Fibroblast of skin of left biceps (primary cell): ENCODE results near the gene SP9.

Source experiments
- DNase-seq, 2 experiments: peaks; one replicate each; pipeline ENCODE4 v3.0.0-alpha.2; 2013; ENCODE audit warnings: low read depth in 2 of 2

SP9 gene

GRCh38 chr2:174334781-174335251 lies at the start of gene SP9:
Gene SP9 (plus strand): TSS chr2:174334954. CDS start chr2:174335093, 139 bp downstream.
- peak; percentile 39 to 40 for DNase-seq

GRCh38 chr2:174286172-174286571 lies 48.6 kb upstream of the SP9 start:
- DNase-seq, result no peak

DNA sequence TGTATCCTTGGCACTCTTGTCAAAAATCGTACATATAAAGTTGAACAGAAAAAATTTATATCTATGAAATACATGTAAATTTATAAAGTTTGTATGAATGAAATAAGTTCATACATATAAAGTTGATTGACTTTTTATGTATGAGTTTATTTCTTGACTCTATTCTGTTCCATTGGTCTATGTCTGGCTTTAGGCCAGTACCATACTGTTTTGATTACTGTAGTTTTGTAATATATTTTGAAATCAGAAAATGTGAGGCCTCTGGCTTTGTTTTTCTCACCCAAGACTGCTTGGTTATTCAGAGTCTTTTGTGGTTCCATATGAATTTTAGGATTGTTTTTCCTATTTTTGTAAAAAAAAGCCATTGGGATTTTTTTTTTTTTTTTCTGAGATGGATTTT lies 41.8 kb upstream of the SP9 start:
- no peak for DNase-seq

DNA sequence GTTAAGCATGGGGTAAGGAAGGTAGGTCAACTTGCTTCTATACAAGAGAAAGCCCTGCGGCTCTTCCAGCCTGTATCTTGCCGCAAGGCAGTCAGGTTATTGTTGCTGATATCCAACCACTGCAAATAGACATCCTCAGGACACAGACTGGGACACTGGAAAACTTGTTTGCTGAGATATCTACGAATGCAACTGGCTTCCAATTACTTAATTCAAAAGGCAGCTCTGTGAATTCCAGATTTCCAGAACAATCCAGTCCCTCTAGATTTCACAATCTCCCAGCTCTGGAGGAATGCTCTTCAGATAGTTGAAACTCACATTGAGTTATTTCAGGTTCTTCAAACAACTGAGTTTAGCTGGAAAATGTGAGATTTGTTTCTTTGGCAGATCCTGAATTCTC lies 34.6 kb upstream of the SP9 start:
- no peak for DNase-seq

GRCh38 chr2:174312581-174313234 lies 22.0 kb upstream of the SP9 start:
- DNase-seq, result no peak

DNA sequence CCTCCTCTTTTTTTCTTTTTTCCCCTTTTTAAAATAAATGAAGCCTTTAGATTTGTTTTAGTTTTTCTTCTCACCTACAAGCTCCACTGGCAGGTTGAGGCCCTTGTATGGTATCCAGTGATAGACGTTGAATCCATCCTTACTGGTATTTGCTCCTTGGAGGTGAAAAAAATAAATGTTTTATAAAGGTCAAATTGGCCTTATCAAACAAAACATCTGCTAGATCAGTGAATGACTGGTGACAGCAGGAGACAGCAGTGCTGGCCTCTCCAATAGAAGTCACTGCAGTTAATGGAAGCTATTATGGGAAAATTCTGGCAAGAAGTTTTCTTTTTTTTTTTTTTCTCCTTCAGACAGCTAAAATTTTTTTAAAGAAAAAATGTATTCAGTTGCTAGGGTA lies 12.6 kb upstream of the SP9 start:
- DNase-seq, result no peak

- DNase-seq, result peak; percentile 67 to 76
Measured at GRCh38 chr2:174322746-174323145, 12.0 kb upstream of the SP9 start.

- DNase-seq, result no peak
Measured at GRCh38 chr2:174324530-174324929, 10.2 kb upstream of the SP9 start.

- no peak for DNase-seq
Measured at GRCh38 chr2:174325373-174326160, 9.2 kb upstream of the SP9 start.

DNA sequence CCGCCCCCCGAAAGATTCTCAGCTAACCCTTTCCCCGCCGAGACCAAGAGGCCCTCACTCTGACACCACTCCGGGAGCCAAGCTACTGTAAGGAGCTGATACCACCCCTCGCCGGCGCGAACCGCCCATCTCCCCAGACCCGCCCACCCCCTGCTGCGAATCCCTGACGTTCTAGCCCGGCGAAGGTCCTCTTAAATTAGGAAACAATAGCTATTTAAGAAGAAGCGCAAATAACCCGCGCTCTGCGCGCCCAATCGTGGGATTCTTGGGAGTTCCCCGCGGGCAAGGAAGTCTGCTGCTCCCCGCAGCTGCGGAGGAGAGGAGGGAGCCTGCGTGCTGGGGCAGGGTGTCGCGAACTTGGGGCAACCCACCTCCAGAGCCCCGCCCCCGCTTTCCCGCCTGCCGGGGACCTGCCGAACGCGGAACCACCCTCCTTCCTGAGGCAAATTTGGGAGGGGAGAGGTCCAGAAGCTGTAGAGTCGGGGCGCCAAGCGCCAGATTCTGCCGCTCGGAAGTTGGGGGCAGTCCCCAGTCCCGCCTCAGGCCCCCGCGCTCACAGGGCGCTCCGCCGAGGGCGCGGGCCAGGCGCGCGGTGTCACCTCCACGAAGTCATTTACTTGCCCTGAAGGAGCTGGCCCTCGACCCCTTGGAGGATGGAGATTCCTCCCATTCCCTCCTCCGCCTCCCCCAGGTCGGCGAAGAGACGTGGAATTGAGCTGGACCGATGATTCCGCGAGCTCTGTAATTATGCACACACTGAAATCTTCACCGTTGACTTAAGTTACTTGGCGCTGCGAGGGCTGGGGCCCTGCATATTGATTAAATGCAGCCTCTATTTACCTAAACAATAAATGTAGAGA lies 8.4 kb upstream of the SP9 start:
- no peak for DNase-seq

GRCh38 chr2:174327021-174327840 lies 7.5 kb upstream of the SP9 start:
- DNase-seq, result no peak

DNA sequence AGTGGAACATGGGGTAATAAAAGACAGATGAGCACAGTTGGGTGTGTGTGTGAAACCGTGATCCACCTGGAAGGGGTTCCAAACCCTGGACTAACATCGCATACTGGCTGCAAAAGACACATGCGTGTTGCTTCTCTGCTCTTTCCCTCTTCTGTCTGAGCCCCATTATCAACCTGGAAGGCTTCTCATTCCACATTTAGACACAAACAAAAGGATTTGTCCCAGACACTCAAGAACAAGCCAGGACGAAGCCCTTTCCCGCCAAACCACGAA lies 7.0 kb upstream of the SP9 start:
- DNase-seq, result no peak

GRCh38 chr2:174328114-174328960 lies 6.4 kb upstream of the SP9 start:
- DNase-seq, result no peak

GRCh38 chr2:174328961-174329715 lies 5.6 kb upstream of the SP9 start:
- no peak for DNase-seq

- no peak for DNase-seq
Measured at GRCh38 chr2:174330945-174331594, 3.7 kb upstream of the SP9 start.

- no peak for DNase-seq
Measured at GRCh38 chr2:174331595-174332216, 3.0 kb upstream of the SP9 start.

DNA sequence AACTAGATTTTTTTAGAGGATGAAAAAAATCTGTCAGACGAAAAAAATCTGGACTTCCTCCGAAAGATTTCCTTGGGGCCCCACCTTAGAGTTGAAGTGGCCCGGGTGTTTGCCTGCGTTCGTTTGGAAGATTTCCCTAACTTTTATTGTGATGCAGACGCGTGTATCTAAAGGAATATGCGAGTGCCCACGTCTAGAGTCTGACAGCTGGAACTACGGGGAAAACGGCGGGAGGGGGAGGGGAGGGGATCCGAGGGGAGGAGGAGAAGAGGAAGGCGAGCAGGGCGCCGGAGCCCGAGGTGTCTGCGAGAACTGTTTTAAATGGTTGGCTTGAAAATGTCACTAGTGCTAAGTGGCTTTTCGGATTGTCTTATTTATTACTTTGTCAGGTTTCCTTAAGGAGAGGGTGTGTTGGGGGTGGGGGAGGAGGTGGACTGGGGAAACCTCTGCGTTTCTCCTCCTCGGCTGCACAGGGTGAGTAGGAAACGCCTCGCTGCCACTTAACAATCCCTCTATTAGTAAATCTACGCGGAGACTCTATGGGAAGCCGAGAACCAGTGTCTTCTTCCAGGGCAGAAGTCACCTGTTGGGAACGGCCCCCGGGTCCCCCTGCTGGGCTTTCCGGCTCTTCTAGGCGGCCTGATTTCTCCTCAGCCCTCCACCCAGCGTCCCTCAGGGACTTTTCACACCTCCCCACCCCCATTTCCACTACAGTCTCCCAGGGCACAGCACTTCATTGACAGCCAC lies 2.4 kb upstream of the SP9 start:
- DNase-seq, result no peak

DNA sequence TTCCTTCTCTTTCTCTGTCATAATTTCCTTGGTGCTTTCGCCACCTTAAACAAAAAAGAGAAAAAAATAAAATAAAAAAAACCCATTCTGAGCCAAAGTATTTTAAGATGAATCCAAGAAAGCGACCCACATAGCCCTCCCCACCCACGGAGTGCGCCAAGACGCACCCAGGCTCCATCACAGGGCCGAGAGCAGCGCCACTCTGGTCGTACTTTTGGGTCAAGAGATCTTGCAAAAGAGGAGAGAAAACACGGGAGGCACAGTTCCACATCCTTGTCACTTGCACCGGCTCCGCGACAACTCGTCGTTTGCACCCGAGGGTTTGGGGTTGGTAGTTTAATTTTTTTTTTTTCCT lies 1.8 kb upstream of the SP9 start:
- DNase-seq, result no peak
